ENCODE measurements around the gene HEPHL1. TPM values are rescaled to one million over a fixed set of nuclear protein-coding genes. Genes with fewer than 3 reads are reported as not detected.

The HEPHL1 gene
- total and polyA plus RNA-seq, 2 experiments from 2014 or later: 0.07 to 0.21 TPM

GRCh38 chr11:94128746-94129511, 107.8 kb downstream of the HEPHL1 start, which contains the start of gene PANX1:
PANX1 (plus strand) TSS chr11:94128841; CDS start chr11:94129313, 472 bp downstream.
- ATAC-seq (peak; percentile 83), DNase-seq (ENCODE audit: low spot score) (peak; percentile 93)
- Histone ChIP-seq H3K9me2 (ENCODE audit: insufficient read depth) (peaks cover 10% of the 10 kb centered on the region; the same call in 1 of the 2 replicates), H3K4me2 (peak within 1 kb of the TSS; percentile 100), H3K4me1 (ENCODE audit: insufficient read depth) (peaks cover 49% of the 10 kb centered on the region), H3K27me3 (ENCODE audit: insufficient read depth) (no peaks in the 10 kb centered on the region), H3K4me3 (peak within 1 kb of the TSS; percentile 91), H3K36me3 (ENCODE audit: insufficient read depth) (no peaks in the 10 kb centered on the region), H3F3A (replicated peaks; ENCODE audit: low read depth) (0 out of 2 replicates have a peak, but pooled peaks cover 4% of the 10 kb centered on the region), H3K27ac (ENCODE audit: low read depth) (peak within 1 kb of the TSS; percentile 95), H4K20me1 (replicated peaks; ENCODE audit: insufficient read depth) (peaks cover 38% of the 10 kb centered on the region), H3K79me2 (replicated peaks; ENCODE audit: insufficient read depth) (peaks cover 73% of the 10 kb centered on the region), H2AFZ (peak within 1 kb of the TSS; percentile 78; the same call in 1 of the 2 replicates)
- Mint-ChIP-seq H3K9me3 (peaks cover 17% of the 10 kb centered on the region; the same call in 2 of the 3 replicates), H3K36me3 (ENCODE audit: low read depth) (peaks cover 23% of the 10 kb centered on the region), H3K4me1 (peaks cover 29% of the 10 kb centered on the region), H3K27ac (peak within 1 kb of the TSS; percentile 98), H3K4me3 (no peak within 1 kb of the TSS; the same call in 2 of the 3 replicates), H3K27me3 (ENCODE audit: insufficient read depth, low read depth, poor library complexity) (peaks cover 12% of the 10 kb centered on the region)
- TF ChIP-seq ZNF114 (CRISPR knock-in tag; IDR thresholded peaks at IDR 0.05) (no peak), JUNB (IDR thresholded peaks at IDR 0.05; ENCODE audit: unreplicated experiment) (no peak), STAT1 (IDR thresholded peaks at IDR 0.05; ENCODE audit: unreplicated experiment) (no peak), POLR2AphosphoS5 (IDR thresholded peaks at IDR 0.05; ENCODE audit: low read depth) (peak; percentile 79), CTCF (conservative IDR thresholded peaks at IDR 0.05; ENCODE audit: low read depth in 2 of 2) (no peak), EZH2 (IDR thresholded peaks at IDR 0.05; ENCODE audit: low read depth, unreplicated experiment) (no peak), ETS1 (IDR thresholded peaks at IDR 0.05) (peak; percentile 44; the same call in 1 of the 2 replicates), CREB1 (CRISPR knock-in tag; IDR thresholded peaks at IDR 0.05; ENCODE audit: low read depth) (peak; percentile 78), EZH2phosphoT487 (IDR thresholded peaks at IDR 0.05; ENCODE audit: unreplicated experiment) (no peak), REST (IDR thresholded peaks at IDR 0.05; ENCODE audit: unreplicated experiment) (no peak), ZNF331 (CRISPR knock-in tag; IDR thresholded peaks at IDR 0.05; ENCODE audit: low read depth) (no peak)
